NCI-H2107 treated with DMSO at 0.1 percent for 48 hours (cell line): ENCODE measurements around the gene CASP6.

Experiments used
- DNase-seq: peaks from one replicate; lab custom pipeline; 2025; ENCODE audit not compliant: unreplicated experiment; lab: John Stamatoyannopoulos, UW

Gene CASP6

GRCh38 chr4:109673303-109673702 is 29.9 kb downstream of the CASP6 start:
- no peak for DNase-seq

- DNase-seq = no peak
Measured at GRCh38 chr4:109672169-109672930, 30.9 kb downstream of the CASP6 start.

- no peak for DNase-seq
Measured at GRCh38 chr4:109671350-109671749, 31.9 kb downstream of the CASP6 start.

GRCh38 chr4:109665783-109666485 is 37.3 kb downstream of the CASP6 start:
- DNase-seq = no peak

- no peak for DNase-seq
Measured at GRCh38 chr4:109662771-109663170, 40.5 kb downstream of the CASP6 start.

- no peak for DNase-seq
Measured at GRCh38 chr4:109662116-109662515, 41.1 kb downstream of the CASP6 start.

GRCh38 chr4:109658871-109659410 is 44.3 kb downstream of the CASP6 start:
- DNase-seq = no peak

GRCh38 chr4:109657854-109658418 is 45.3 kb downstream of the CASP6 start:
- no peak for DNase-seq

GRCh38 chr4:109655396-109655795 is 47.8 kb downstream of the CASP6 start:
- DNase-seq = no peak

- DNase-seq = no peak
Measured at GRCh38 chr4:109649872-109650271, 53.4 kb downstream of the CASP6 start.

GRCh38 chr4:109648997-109649575 is 54.2 kb downstream of the CASP6 start:
- DNase-seq = no peak

GRCh38 chr4:109648266-109648996 is 54.8 kb downstream of the CASP6 start:
- DNase-seq = no peak

- no peak for DNase-seq
Measured at GRCh38 chr4:109645874-109646710, 57.2 kb downstream of the CASP6 start.

- no peak for DNase-seq
Measured at GRCh38 chr4:109640644-109641043, 62.6 kb downstream of the CASP6 start.
